RPMI7951 (cell line): Measurements from ENCODE around the gene IQCM. TPM values are rescaled to one million over a fixed set of nuclear protein-coding genes. Genes with fewer than 3 reads are reported as not detected.
"Not testable (repeated sequence)": the region's sequence is repeated elsewhere in the genome, so short reads cannot be mapped to it uniquely, and the experiment has no call there.

ENCODE experiments used
- DNase-seq: peaks from one replicate; pipeline ENCODE4 v3.0.0-alpha.2; 2012; ENCODE audit warnings: low read depth
- total RNA-seq: library from RNA; depleted of rRNA; stranded (reverse); fragments of >200 nt; shearing (Covaris generic); gene quantifications from 2 replicates; pipeline ENCODE4 v1.2.3, GENCODE V29; 2014

Gene IQCM
- total RNA-seq, 1 experiment from 2014 or later, result not detected

DNA sequence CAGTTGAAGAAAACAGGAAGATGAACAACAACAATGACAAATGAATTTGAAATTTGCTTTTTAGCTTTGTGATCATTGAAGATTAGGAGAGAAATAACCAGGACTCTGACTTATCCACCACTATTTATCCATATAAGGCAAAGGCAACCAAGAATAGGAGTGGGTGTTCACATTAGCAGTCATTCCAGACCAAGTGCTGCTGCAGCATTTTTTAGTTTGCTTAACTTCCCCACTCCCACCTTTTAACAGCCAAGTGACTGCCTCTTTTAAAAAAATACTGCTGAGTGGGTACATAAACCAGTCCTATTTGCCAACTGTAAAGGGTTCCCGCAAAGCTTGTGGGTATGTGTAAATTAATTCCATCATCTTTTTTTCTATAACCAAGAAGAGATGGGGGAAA is 230.9 kb downstream of the IQCM start:
- DNase-seq, result no peak

DNA sequence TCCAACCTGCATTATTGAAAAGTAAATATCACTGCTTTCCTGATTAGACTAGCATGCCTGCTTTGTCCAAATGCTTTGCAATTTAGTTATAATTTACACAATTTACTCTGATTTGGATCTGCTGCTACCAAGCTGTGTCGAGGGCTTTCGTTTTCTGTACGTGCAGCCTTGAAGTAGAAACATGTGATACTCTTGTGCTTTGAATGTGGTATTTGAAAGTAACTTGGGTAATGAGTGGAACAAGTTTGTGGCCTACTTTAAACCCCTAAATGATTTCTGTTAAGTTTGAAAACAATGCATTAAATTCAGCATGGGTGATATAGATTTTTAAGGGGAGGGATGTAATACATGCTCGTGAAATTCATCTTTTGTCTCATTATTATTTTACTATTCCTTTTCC is 240.7 kb downstream of the IQCM start:
- DNase-seq, result no peak

- DNase-seq, result no peak
These were observed 242.9 kb downstream of the IQCM start for GRCh38 chr4:149572716-149573115.

DNA sequence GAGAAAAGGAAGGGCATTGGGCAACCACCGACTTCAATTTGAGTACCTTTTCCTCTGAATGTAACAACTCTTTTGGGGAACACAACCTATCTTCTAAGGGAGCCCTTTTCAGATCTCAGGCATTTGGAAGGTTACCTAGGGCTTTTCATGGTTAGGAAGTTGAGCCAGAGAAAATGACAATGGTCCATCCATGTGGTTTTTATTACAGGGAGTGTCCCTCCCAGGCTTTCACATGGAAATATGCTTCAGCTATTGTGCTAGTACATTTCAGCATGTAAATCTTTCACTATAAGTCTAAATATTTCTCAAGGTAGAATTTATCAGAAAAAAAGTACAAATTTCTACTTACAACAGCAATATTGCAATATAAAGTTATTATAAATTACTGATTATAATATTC is 259.8 kb downstream of the IQCM start:
- DNase-seq, result no peak

- peak; percentile 2 for DNase-seq
These were observed 260.5 kb downstream of the IQCM start for GRCh38 chr4:149555146-149555545.

- no peak for DNase-seq
These were observed 261.6 kb downstream of the IQCM start for GRCh38 chr4:149553959-149554520.

GRCh38 chr4:149552601-149553000 is 263.0 kb downstream of the IQCM start:
- DNase-seq, result no peak

DNA sequence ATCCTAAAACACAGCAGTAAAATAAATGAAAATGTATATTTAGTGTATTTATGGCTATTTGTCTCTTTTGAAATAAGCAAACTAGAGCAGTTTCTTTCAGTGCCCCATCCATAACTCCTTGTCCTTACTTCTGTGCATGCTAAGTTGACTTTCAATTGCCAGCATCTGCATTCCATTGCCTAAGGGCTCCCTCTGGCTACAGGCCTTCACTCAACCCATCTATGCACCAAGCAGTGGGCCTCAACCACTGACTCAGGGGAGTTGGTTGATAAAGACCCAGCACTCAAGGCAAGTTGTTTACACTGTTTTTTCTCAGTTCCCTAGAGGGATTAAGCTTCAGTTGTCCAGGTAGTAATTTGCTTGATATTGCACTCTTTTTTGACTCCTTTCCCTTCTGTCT is 265.7 kb downstream of the IQCM start:
- peak; percentile 9 for DNase-seq

- no peak for DNase-seq
These were observed 280.9 kb downstream of the IQCM start for GRCh38 chr4:149534779-149535178.

GRCh38 chr4:149531861-149532260 is 283.8 kb downstream of the IQCM start:
- no peak for DNase-seq

DNA sequence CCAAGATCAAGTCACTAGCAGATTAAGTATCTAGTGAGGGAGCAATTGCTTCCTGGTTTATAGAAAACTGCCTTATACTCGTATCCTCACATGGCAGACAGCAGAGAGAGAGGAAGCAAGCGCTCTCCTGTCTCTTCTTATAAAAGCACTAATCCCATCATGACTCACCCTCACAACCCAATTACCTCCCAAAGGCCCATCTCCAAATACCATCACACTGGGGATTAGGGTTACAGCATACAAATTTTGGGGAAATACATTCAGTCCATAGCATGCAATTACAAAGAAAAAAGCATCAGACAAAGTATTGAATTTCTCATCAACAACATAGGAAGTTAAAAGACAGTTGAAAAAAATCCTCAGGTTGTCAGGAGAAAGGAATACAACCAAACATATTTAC is 292.6 kb downstream of the IQCM start:
- DNase-seq, result no peak

DNA sequence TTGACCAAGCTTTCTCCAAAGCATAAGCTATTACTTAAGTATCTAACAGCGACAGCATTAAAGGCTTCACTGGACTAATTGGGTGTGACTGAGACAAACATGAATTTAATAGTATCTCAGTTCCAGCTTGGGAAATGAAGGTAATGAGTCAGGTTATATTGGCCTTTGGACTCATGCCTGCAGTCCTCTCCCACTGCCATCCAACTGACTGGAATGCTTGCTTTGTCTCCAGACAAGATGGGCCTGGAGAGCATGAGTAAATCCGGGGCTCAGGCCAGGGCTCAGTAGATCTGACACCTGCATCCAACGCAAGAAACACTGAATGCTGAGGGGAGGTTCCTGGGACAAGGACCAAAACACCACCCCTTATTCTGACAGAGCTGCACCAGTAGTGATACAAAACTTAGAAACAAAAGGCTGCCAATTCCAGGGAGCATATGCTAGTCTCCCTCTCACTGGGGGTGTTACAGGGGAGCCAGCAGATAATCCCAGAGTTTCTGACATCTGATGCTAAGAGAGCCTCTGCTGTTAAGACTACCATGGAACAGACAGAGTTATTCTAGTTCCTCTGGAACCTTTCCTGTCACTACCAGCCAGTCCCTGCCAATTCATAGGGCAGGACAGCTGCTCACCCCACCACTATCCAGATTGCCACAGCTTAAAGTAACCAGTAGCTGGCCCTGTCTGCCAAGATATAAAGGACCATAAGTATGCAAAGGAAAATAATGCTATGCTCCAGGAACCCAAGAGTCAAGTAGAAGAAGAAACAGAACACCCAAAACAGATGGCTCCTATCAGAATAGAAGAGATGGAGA is 293.8 kb downstream of the IQCM start:
- DNase-seq, result no peak

- DNase-seq, result no peak
These were observed 297.2 kb downstream of the IQCM start for GRCh38 chr4:149518471-149518870.

GRCh38 chr4:149513081-149513480 is 302.6 kb downstream of the IQCM start:
- DNase-seq, result no peak

DNA sequence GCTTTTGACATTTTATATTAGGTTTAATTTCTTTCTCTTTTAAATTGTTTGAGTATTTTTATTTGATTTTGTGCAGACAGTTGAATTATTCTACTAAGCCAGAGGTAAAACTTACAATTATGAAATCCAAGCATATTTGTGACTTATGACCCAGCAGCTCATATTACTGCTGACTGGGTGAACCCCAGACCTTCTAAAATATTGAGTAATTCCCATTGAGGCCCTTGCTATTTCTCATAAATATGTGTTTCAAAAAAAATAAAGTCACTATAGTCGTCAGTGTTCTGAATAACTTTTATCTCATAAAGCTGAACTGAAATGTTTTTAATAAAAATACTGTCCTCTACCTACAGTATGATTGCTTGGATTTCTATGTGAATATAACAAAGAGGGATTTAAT is 303.1 kb downstream of the IQCM start:
- DNase-seq, result no peak

DNA sequence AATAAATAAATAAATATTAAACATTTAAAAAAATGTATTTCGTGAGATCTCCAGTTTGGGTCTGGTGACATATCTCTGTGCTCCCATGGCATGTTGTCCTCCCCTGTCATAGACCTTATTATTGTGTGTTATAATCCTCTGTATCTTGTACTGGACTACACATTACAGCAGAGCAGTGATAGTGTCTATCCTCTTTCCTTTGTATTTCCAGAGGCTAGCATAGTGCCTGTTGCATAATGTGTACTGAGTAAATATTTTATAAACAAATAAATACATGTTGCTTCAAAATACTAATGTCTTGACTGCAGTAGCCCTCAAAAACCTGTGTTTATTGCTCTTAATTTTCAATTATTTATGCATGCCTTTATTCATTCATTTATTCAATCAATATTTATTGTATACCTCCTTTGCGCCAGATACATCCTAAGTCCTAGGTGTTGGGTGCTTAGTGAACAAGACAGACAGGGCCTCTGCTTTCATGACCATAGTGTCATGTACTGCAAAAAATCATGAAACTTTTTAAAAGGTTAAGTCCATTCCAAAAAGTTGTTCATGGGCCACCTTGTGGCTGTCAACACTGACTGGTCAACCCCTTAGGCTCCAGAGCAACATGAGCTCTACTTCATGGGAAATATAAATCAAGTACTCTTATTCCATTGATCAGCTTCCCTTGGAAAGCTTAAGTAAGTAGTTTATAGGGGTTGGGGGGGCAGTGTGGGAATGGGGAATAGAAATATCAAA is 303.9 kb downstream of the IQCM start:
- no peak for DNase-seq

DNA sequence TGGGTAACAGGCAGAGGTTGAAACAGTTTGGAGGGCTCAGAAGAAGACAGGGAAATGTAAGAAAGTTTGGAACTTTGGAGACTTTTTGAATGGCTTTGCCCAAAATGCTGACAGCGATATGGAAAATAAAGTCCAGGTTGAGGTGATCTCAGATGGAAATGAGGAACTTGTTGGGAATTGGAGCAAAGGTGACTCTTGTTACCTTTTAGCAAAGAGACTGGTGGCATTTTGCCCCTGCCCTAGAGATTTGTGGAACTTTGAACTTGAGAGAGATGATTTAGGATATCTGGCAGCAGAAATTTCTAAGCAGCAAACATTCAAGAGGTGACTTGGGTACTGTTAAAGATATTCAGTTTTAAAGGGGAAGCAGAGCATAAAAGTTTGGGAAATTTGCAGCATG is 308.3 kb downstream of the IQCM start:
- not testable (repeated sequence) for DNase-seq

GRCh38 chr4:149500806-149501205 is 314.8 kb downstream of the IQCM start:
- DNase-seq, result no peak

GRCh38 chr4:149499726-149500125 is 315.9 kb downstream of the IQCM start:
- DNase-seq, result peak; percentile 15

DNA sequence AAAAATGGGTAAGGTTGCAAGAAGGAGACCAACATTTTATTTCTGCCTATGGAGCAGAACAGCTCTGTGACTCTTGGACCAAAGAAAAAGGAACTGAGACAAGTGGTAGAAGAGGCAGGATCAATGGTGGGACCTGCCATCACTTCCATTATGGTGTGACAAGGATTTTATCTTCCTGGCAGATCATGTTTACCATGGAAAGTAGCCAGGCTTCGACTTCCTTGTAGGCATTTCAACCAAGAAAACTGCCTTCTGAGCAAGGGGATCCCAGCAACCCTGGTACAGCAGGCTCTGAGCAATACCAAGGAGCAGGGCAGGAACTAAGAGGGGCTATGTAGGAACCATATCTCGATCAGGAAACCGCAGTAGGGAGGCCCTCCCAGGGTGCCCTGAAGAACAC is 317.4 kb downstream of the IQCM start:
- DNase-seq, result no peak

DNA sequence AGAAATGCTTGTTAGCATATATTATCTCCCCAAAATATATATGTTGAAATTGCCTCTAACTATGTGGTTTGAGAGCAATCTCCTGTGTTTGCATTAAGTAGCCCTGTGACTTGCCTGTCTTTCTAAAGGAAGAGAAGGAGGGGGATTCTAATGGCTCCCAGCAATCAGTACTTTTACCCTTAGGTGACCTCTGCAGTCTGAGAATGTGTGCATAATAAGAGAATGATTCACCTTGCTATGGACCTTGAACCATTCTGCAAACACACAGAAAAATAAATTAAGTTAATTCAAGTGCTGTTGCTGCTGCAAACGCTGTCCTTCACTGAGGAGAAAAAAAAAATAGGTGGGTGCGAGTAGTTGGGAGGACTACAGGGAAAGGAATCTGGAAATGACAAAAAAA is 322.2 kb downstream of the IQCM start:
- no peak for DNase-seq

DNA sequence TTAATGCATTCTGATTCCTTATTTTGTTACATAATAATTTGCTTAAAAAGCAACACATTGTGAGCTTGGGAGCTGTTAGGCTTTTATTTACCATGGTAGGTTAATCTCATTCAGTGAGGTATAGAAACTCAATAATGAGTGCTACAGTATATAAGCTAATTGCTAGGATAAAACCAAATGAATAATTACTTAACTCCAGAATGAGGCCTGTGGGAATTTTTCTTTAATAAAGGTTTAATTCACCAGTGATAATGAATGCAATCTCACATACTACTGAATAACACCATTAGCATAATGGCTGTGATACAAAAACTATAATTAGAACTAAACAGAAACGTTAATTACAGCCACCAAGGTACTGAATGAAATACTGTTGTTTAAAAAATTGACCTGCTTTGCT is 326.3 kb downstream of the IQCM start:
- no peak for DNase-seq

DNA sequence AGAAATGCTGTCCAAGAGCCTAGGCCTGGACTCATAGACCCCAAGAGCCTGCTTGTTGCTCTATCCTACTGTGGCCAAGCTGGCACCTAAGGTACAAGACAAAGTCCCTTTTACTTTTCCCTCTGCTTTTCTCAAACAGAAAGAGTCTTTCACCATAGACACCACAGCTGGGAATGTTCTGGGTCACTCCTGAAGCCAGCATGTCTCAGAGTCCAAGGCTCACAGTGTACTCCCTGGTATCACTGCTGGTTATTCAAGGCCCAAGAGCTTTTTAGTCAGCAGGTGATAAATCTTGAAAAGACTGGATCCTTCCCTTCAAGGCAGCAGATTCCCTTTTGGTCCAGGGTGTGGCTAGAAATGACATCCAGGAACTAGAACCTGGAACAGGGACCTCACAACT is 328.8 kb downstream of the IQCM start:
- no peak for DNase-seq
